B cell (primary cell): ENCODE measurements around the gene ADARB2.

Experiments used
- EZH2 ChIP-seq: IDR thresholded peaks from 2 replicates; pipeline ENCODE4 v1.6.1; 2012; ENCODE audit warnings: borderline replicate concordance, low read depth, mild to moderate bottlenecking, moderate library complexity, low read length; ENCODE audit not compliant: insufficient read depth, poor library complexity, severe bottlenecking
- TF ChIP-seq, protein P1 (sequence below): fragments of 200-600 bp; IDR thresholded peaks from one replicate; pipeline ENCODE4 v1.8.0; 2022; ENCODE audit warnings: antibody characterized with exemption, mild to moderate bottlenecking

DNA sequence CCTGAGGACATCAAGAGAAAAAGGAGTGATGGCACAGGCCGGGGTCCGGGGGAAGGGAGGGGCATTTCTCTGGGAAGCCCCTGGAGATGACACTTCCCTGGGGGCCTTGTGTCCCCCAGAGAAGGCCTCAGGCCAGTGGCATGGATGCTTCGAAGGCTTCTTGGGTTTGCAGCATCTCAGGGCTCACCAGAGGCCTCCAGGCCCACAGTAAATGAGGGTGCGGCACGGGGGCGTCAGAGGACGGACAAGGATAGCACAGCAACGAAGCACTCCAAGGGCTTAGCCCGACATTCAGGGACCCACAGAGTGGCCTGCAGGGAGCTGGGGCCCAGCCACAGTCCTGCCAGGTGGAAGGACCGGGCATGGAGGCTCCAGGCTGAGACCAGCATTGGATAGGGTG is 71.6 kb downstream of the ADARB2 start:
- TF ChIP-seq, protein P1, sequence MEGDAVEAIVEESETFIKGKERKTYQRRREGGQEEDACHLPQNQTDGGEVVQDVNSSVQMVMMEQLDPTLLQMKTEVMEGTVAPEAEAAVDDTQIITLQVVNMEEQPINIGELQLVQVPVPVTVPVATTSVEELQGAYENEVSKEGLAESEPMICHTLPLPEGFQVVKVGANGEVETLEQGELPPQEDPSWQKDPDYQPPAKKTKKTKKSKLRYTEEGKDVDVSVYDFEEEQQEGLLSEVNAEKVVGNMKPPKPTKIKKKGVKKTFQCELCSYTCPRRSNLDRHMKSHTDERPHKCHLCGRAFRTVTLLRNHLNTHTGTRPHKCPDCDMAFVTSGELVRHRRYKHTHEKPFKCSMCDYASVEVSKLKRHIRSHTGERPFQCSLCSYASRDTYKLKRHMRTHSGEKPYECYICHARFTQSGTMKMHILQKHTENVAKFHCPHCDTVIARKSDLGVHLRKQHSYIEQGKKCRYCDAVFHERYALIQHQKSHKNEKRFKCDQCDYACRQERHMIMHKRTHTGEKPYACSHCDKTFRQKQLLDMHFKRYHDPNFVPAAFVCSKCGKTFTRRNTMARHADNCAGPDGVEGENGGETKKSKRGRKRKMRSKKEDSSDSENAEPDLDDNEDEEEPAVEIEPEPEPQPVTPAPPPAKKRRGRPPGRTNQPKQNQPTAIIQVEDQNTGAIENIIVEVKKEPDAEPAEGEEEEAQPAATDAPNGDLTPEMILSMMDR = no peak
- no peak for TF ChIP-seq EZH2
